Pancreas (tissue), 10 donors: ENCODE results near the gene NUDT2. TPM values are rescaled to one million over a fixed set of nuclear protein-coding genes. Genes with fewer than 3 reads are reported as not detected.
A peak's percentile ranks its signal among the peaks of the same experiment; 100 is the strongest.

Experiments
- ATAC-seq, 4 donors: fragments of 200-7000 bp; cut with Tn5 transposase; one replicate each; pipeline versions ENCODE4 v1.8.0 to v1.9.1; 2020; ENCODE audit warnings: mild to moderate bottlenecking in 4 of 4, moderate library complexity in 4 of 4
- DNase-seq, 6 donors: peaks; one replicate each; pipeline ENCODE4 v3.0.0-alpha.2; 2020
- FAIRE-seq: peaks from 2 replicates; lab custom pipeline; 2012; peaks lifted over from hg19 to GRCh38; lab: Jason Lieb, UNC
- H3K27ac ChIP-seq, 4 donors: fragments of 200-600 bp; sonication (generic); 1 replicate in 3 of 4; 2 replicates in 1 of 4; pipeline versions ENCODE4 v1.5.0 to v1.8.0; 2020
- H3K27me3 ChIP-seq, 4 donors: fragments of 200-600 bp; one replicate each; pipeline ENCODE4 v1.8.0; 2021
- H3K36me3 ChIP-seq, 3 donors: fragments of 200-600 bp; sonication (generic) in 1 of 3; one replicate each; pipeline versions ENCODE4 v1.5.0 to v1.8.0; 2020 to 2021
- H3K4me1 ChIP-seq, 3 donors: fragments of 200-600 bp; one replicate each; pipeline ENCODE4 v1.8.0; 2021
- H3K4me3 ChIP-seq, 4 donors: fragments of 200-600 bp; sonication (generic) in 2 of 4; one replicate each; pipeline versions ENCODE4 v1.5.0 to v1.8.0; 2020 to 2021
- H3K9me3 ChIP-seq, 4 donors: fragments of 200-600 bp; one replicate each; pipeline ENCODE4 v1.8.0; 2021
- WGBS, 2 donors: extraction: QIAGEN DNeasy Blood & Tissue Kit; methylation state at CpG; one replicate each; pipeline ENCODE4 v1.1.7; 2013; 5-methylcytosine and 5-hydroxymethylcytosine counted together
- intact Hi-C, 3 donors: fragments of 100-400 bp; cut with DNase I; formaldehyde crosslinking; loops; one replicate each; pipeline versions ENCODE4 v1.11.1 to v1.14.2; 2022
- polyA plus RNA-seq, 2 donors: library from polyadenylated mRNA; stranded (reverse); fragments of 200-250 nt; gene quantifications; one replicate each; pipeline ENCODE4 v1.2.3, GENCODE V29; 2013
- total RNA-seq, 6 donors: library from RNA; stranded (reverse); fragmentation: NEBNext Ultra II Directional in 4 of 6; extraction: Animal tissue kit (Norgen Biotek cat#: 25700) in 4 of 6; gene quantifications; one replicate each; pipeline versions ENCODE4 v1.2.1 to v1.2.4, GENCODE V29; 2021 to 2023
- TF ChIP-seq, protein P1 (sequence below), 4 donors: fragments of 200-600 bp; sonication (generic) in 3 of 4; IDR thresholded peaks; one replicate each; pipeline versions ENCODE4 v1.5.0 to v1.8.0; 2021; ENCODE audit warnings: antibody characterized with exemption in 4 of 4
- donor health status: healthy with polysubstance abuse.
- donor health status: DM: no; HTN: no; CAD: no; lungs with moderate emphysema.
- donor health status: DM: no; HTN: no; CAD: no.
- donor health status: control.
- donor health status: control.
- donor health status: Bipolar disorder and iron deficiency.
- donor health status: DM: yes; HTN: yes; CAD: no.
- donor health status: DM: no; HTN: no; CAD: no.
- donor health status: DM: no; HTN: no; CAD: no.
- donor health status: DM: yes; HTN: yes; CAD: no.

The NUDT2 gene
- total RNA-seq (10 to 100 TPM in 5 of 6 donors, 1 to 10 TPM in 1; 9.7 to 16.8 (median 13.2) TPM), polyA plus RNA-seq (10 to 100 TPM; 13.7 to 32.6 TPM)

DNA sequence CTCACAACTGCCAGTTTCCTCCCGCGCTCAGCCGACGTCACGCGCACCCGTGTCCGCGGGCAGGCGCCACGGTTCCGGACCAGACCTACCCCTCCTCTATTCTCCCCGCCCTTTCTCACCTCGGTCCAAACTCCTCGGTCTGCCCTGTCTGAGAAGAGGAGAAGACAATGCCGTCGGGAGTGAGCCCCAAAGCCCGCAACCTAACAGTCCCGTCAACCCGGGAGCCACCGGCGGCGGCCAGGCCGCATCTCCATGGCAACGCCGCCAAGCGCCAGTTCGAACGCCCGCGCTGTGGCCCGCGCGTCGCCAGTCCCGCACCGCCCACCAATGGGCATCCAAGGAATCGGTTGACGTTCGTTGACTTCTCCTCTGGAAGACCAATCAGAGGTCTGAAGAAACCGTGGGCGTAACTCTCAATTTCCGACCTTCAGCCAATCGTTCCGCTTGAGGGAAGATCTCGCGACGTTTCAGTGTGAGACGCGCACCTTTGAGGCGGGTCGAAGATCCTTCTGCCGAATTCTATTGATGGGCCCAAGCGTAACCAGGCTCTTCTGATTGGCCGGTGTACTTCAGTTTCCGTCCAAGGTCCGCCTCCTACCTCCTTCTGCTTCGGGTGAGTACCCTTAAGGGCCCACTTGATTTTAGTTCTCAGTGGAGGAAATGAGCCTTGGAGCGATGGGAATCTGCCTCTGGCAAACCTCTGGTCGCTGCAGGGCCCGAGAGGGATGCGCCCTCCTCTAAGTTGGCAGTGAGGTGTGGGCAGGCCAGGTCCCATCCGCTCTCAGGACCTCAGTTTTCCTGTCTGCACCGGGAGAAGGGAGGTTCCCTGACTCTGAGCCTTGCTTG, at the start of gene NUDT2, which contains the start of gene KIF24:
Gene NUDT2, plus strand, starts transcription at position 583 of the 846 bp plus-strand sequence. CDS start 9,471 bp downstream, outside the sequence.
Gene KIF24, minus strand, starts transcription at position 282 of the 846 bp plus-strand sequence. CDS start 17,922 bp downstream, outside the sequence.
- 0% methylated on average over 64 of the region's 64 CpGs for WGBS, 2 donors
- Histone ChIP-seq H3K27me3 (no peaks in the 10 kb centered on the region), H3K4me1 (peaks cover 4 to 12% (median 9%) of the 10 kb centered on the region in 3 donors), H3K36me3 (no peaks in the 10 kb centered on the region), H3K4me3 (peak within 1 kb of the TSS; percentile 39 to 85 (median 62)), H3K9me3 (no peaks in the 10 kb centered on the region), H3K27ac (peak within 1 kb of the TSS; percentile 66 to 93 (median 79))
- FAIRE-seq (peak; percentile 99), ATAC-seq (peak; percentile 93 to 97 (median 94)), DNase-seq (peak; percentile 93 to 99 (median 97))
- intact Hi-C loops: no loop called here
- TF ChIP-seq, protein P1, sequence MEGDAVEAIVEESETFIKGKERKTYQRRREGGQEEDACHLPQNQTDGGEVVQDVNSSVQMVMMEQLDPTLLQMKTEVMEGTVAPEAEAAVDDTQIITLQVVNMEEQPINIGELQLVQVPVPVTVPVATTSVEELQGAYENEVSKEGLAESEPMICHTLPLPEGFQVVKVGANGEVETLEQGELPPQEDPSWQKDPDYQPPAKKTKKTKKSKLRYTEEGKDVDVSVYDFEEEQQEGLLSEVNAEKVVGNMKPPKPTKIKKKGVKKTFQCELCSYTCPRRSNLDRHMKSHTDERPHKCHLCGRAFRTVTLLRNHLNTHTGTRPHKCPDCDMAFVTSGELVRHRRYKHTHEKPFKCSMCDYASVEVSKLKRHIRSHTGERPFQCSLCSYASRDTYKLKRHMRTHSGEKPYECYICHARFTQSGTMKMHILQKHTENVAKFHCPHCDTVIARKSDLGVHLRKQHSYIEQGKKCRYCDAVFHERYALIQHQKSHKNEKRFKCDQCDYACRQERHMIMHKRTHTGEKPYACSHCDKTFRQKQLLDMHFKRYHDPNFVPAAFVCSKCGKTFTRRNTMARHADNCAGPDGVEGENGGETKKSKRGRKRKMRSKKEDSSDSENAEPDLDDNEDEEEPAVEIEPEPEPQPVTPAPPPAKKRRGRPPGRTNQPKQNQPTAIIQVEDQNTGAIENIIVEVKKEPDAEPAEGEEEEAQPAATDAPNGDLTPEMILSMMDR (IDR thresholded peaks at IDR 0.05): no peak

GRCh38 chr9:34282096-34282495, 47.3 kb upstream of the NUDT2 start:
- TF ChIP-seq, protein P1 (IDR thresholded peaks at IDR 0.05): no peak
- H3K27ac ChIP-seq: no peak overlapping the region
- H3K27me3 ChIP-seq: no peaks in the 10 kb centered on the region
- DNase-seq: no peak
- ATAC-seq: no peak
- FAIRE-seq: no peak
- no peak overlapping the region for H3K4me3 ChIP-seq
- H3K4me1 ChIP-seq: no peaks in the 10 kb centered on the region
- H3K9me3 ChIP-seq: no peaks in the 10 kb centered on the region
- intact Hi-C loops: no loop called here
- no peaks in the 10 kb centered on the region for H3K36me3 ChIP-seq
- WGBS, 2 donors: 89 to 93% methylated on average over 1 of the region's 1 CpG

DNA sequence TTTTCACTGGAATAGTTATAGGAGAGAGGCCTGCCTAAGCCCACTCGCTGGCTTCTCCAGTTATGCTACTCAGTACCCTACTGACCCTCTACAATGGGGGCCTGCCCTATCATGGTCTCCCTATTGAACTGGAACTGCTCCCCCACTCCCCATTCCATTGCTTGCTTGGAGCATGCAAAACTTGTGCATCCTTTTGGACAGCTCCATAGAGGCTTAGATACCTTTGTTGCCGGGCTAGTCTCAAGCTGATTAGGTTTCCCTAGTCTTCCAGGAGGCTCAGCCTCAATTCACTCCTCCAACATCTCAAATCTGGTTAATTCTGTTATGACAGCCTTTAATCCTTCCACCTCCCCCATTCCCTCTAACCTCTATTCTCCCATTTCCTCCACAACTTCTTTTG, 40.2 kb upstream of the NUDT2 start:
- ATAC-seq (no peak), DNase-seq (no peak), FAIRE-seq (no peak)
- Histone ChIP-seq H3K4me1 (no peaks in the 10 kb centered on the region), H3K27me3 (no peaks in the 10 kb centered on the region), H3K4me3 (no peak overlapping the region), H3K36me3 (no peaks in the 10 kb centered on the region), H3K27ac (no peak overlapping the region), H3K9me3 (no peaks in the 10 kb centered on the region)
- intact Hi-C loops: no loop called here
- 86 to 87% methylated on average over 2 of the region's 2 CpGs for WGBS, 2 donors
- TF ChIP-seq, protein P1 (IDR thresholded peaks at IDR 0.05): no peak

DNA sequence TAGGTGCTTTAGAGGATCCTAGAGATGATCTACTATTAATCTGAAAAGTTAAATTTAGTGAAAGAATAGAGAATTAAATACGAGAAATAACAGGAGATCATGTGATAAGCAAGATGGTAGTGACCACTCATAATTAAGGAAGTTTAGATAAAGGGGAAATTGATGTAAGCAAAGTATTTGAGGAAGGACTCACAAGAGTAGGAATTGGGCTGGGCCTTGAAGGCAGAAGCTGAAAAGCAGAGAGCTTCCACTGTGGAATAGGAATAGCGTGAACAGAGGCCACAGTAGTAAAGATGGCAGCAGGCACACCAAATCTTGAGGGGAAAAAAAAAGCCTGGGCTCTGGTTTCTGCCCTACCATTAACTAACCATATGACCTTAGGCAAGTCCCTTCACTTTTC, 38.3 kb upstream of the NUDT2 start:
- Histone ChIP-seq H3K4me1 (no peaks in the 10 kb centered on the region), H3K9me3 (no peaks in the 10 kb centered on the region), H3K27me3 (no peaks in the 10 kb centered on the region), H3K36me3 (no peaks in the 10 kb centered on the region), H3K4me3 (no peak overlapping the region), H3K27ac (no peak overlapping the region)
- no peak for DNase-seq
- peak in 2 of 4 donors; percentile 27 to 47 for ATAC-seq
- intact Hi-C loops: no loop called here
- TF ChIP-seq, protein P1 (IDR thresholded peaks at IDR 0.05): no peak
- FAIRE-seq: no peak
- 85 to 91% methylated on average over 2 of the region's 2 CpGs for WGBS, 2 donors

GRCh38 chr9:34291423-34291822, 37.9 kb upstream of the NUDT2 start:
- 85 to 86% methylated on average over 2 of the region's 2 CpGs for WGBS, 2 donors
- H3K4me3 ChIP-seq: no peak overlapping the region
- no peaks in the 10 kb centered on the region for H3K9me3 ChIP-seq
- H3K36me3 ChIP-seq: no peaks in the 10 kb centered on the region
- DNase-seq (no peak), ATAC-seq (no peak), FAIRE-seq (no peak)
- no peaks in the 10 kb centered on the region for H3K27me3 ChIP-seq
- H3K27ac ChIP-seq: no peak overlapping the region
- no peaks in the 10 kb centered on the region for H3K4me1 ChIP-seq
- intact Hi-C loops: no loop called here
- TF ChIP-seq, protein P1 (IDR thresholded peaks at IDR 0.05): no peak
